Glutamatergic neuron (in vitro differentiated cells): ENCODE measurements around the gene TNPO1. TPM values are rescaled to one million over a fixed set of nuclear protein-coding genes. Genes with fewer than 3 reads are reported as not detected.
"Not testable (repeated sequence)": the region's sequence is repeated elsewhere in the genome, so short reads cannot be mapped to it uniquely, and the experiment has no call there.

Experiments used
- DNase-seq: peaks from one replicate; pipeline ENCODE4 v3.0.0; 2022
- H3K27ac Mint-ChIP-seq: one replicate; pipeline ENCODE4 v1.8.0; 2020; ENCODE audit warnings: mild to moderate bottlenecking, mixed read lengths, inconsistent platforms; ENCODE audit not compliant: unreplicated experiment
- H3K27me3 Mint-ChIP-seq: one replicate; pipeline ENCODE4 v1.8.0; 2020; ENCODE audit warnings: mild to moderate bottlenecking, moderate library complexity, mixed read lengths, inconsistent platforms; ENCODE audit not compliant: unreplicated experiment
- H3K36me3 Mint-ChIP-seq: one replicate; pipeline ENCODE4 v1.8.0; 2020; ENCODE audit warnings: mild to moderate bottlenecking, mixed read lengths, inconsistent platforms; ENCODE audit not compliant: unreplicated experiment
- H3K4me1 Mint-ChIP-seq: one replicate; pipeline ENCODE4 v1.8.0; 2020; ENCODE audit warnings: mild to moderate bottlenecking, low read depth, mixed read lengths, inconsistent platforms; ENCODE audit not compliant: unreplicated experiment
- H3K4me3 Mint-ChIP-seq: one replicate; pipeline ENCODE4 v1.8.0; 2020; ENCODE audit warnings: mild to moderate bottlenecking, mixed read lengths, inconsistent platforms; ENCODE audit not compliant: unreplicated experiment
- H3K9me3 Mint-ChIP-seq: one replicate; pipeline ENCODE4 v1.8.0; 2020; ENCODE audit warnings: mild to moderate bottlenecking, moderate library complexity, mixed read lengths, inconsistent platforms; ENCODE audit not compliant: unreplicated experiment
- CTCF ChIP-seq: fragments of 200-600 bp; sonication (generic); IDR thresholded peaks from one replicate; pipeline ENCODE4 v1.5.0; 2021; ENCODE audit not compliant: partially characterized antibody, unreplicated experiment
- total RNA-seq: library from RNA; stranded (reverse); fragmentation: NEBNext Ultra II Directional; extraction: Animal tissue kit (Norgen Biotek cat#: 25700); gene quantifications from one replicate; pipeline ENCODE4 v1.2.1, GENCODE V29; 2021; ENCODE audit not compliant: unreplicated experiment

The TNPO1 gene
- total RNA-seq, 1 donor from 2014 or later = 289 TPM

- no peak for DNase-seq
- no peak overlapping the region for H3K27ac Mint-ChIP-seq
- peaks cover 10% of the 10 kb centered on the region for H3K9me3 Mint-ChIP-seq
- H3K4me1 Mint-ChIP-seq = no peaks in the 10 kb centered on the region
- H3K36me3 Mint-ChIP-seq = no peaks in the 10 kb centered on the region
- peaks cover 6% of the 10 kb centered on the region for H3K27me3 Mint-ChIP-seq
- TF ChIP-seq CTCF = no peak
- H3K4me3 Mint-ChIP-seq = no peak overlapping the region
Measured at GRCh38 chr5:72921886-72922285, 105.4 kb downstream of the TNPO1 start.

GRCh38 chr5:72922422-72922821, 106.0 kb downstream of the TNPO1 start:
- no peaks in the 10 kb centered on the region for H3K4me1 Mint-ChIP-seq
- H3K4me3 Mint-ChIP-seq = no peak overlapping the region
- no peak overlapping the region for H3K27ac Mint-ChIP-seq
- peaks cover 6% of the 10 kb centered on the region for H3K27me3 Mint-ChIP-seq
- no peak for TF ChIP-seq CTCF
- peaks cover 12% of the 10 kb centered on the region for H3K9me3 Mint-ChIP-seq
- no peaks in the 10 kb centered on the region for H3K36me3 Mint-ChIP-seq
- no peak for DNase-seq

- Mint-ChIP-seq H3K27ac (no peak overlapping the region), H3K27me3 (peaks cover 8% of the 10 kb centered on the region), H3K36me3 (no peaks in the 10 kb centered on the region), H3K4me3 (no peak overlapping the region), H3K9me3 (peaks cover 10% of the 10 kb centered on the region), H3K4me1 (no peaks in the 10 kb centered on the region)
- no peak for TF ChIP-seq CTCF
- DNase-seq = no peak
Measured at GRCh38 chr5:72925336-72926010, 109.0 kb downstream of the TNPO1 start.

- DNase-seq, H3K36me3 Mint-ChIP-seq, H3K4me1 Mint-ChIP-seq, H3K27ac Mint-ChIP-seq, H3K27me3 Mint-ChIP-seq, H3K9me3 Mint-ChIP-seq, H3K4me3 Mint-ChIP-seq: not testable (repeated sequence)
Measured at GRCh38 chr5:72932686-72933085, 116.2 kb downstream of the TNPO1 start.

- not testable (repeated sequence) for H3K4me3 Mint-ChIP-seq, H3K36me3 Mint-ChIP-seq, H3K4me1 Mint-ChIP-seq, H3K27me3 Mint-ChIP-seq, H3K27ac Mint-ChIP-seq, H3K9me3 Mint-ChIP-seq, DNase-seq
Measured at GRCh38 chr5:72934953-72935725, 118.7 kb downstream of the TNPO1 start.

- Mint-ChIP-seq H3K4me3 (no peak overlapping the region), H3K36me3 (peaks cover 5% of the 10 kb centered on the region), H3K9me3 (peaks cover 8% of the 10 kb centered on the region), H3K27ac (no peak overlapping the region), H3K27me3 (no peaks in the 10 kb centered on the region), H3K4me1 (no peaks in the 10 kb centered on the region)
- no peak for DNase-seq
- TF ChIP-seq CTCF = no peak
Measured at GRCh38 chr5:72936893-72937292, 120.4 kb downstream of the TNPO1 start.
